Esophagus muscularis mucosa (tissue), 4 donors: ENCODE data around the gene CDH6.

ENCODE experiments used
- CTCF ChIP-seq, 3 experiments: fragments of 200-600 bp in 2 of 3; fragments of 450-650 bp in 1 of 3; sonication (generic) in 2 of 3; IDR thresholded peaks; one replicate each; pipeline ENCODE4 v1.5.1; 2017 to 2019; ENCODE audit warnings: antibody characterized with exemption in 3 of 3, mild to moderate bottlenecking in 2 of 3, moderate library complexity in 1 of 3
- EP300 ChIP-seq: sonication (generic); formaldehyde crosslinking; IDR thresholded peaks from one replicate; pipeline ENCODE4 v1.6.1; 2017; ENCODE audit warnings: antibody characterized with exemption
- POLR2A ChIP-seq: fragments of 450-650 bp; IDR thresholded peaks from one replicate; pipeline ENCODE4 v1.6.1; 2017; ENCODE audit warnings: antibody characterized with exemption, moderate library complexity, mild to moderate bottlenecking, low read depth
- POLR2AphosphoS5 ChIP-seq, 2 donors: sonication (generic); formaldehyde crosslinking; IDR thresholded peaks; one replicate each; pipeline ENCODE4 v1.6.1; 2017; ENCODE audit warnings: antibody characterized with exemption in 2 of 2

GRCh38 chr5:31193116-31193515 lies 370 bp upstream of the CDH6 start:
- TF ChIP-seq POLR2AphosphoS5 (IDR thresholded peaks at IDR 0.05) (no peak), CTCF (IDR thresholded peaks at IDR 0.05) (no peak), EP300 (no peak), POLR2A (no peak)
